ENCODE data around the gene MTX1.

Gene MTX1

GRCh38 chr1:155168456-155169210 is 39.9 kb upstream of the MTX1 start:
- Histone ChIP-seq H3K4me2 (ENCODE audit: low read length) (no peak overlapping the region), H3K36me3 (ENCODE audit: control insufficient read depth, low read length) (peaks cover 30% of the 10 kb centered on the region), H3K27ac (ENCODE audit: low read depth, low read length) (no peak overlapping the region)

GRCh38 chr1:155169541-155169940 is 39.0 kb upstream of the MTX1 start:
- H3K36me3 ChIP-seq (ENCODE audit: control insufficient read depth, low read length), result peaks cover 30% of the 10 kb centered on the region

More at GRCh38 chr1:155168456-155169210, 39.9 kb upstream of the MTX1 start:
- H3K9me3 ChIP-seq (ENCODE audit: control insufficient read depth, insufficient read depth, low read length), result no peaks in the 10 kb centered on the region
- no peaks in the 10 kb centered on the region for H3K27me3 ChIP-seq (ENCODE audit: control insufficient read depth, low read length)
- peaks cover 20% of the 10 kb centered on the region for H3K79me2 ChIP-seq (ENCODE audit: control insufficient read depth, low read length)
- H4K20me1 ChIP-seq (ENCODE audit: control insufficient read depth, insufficient read depth, low read depth, low read length), result no peaks in the 10 kb centered on the region
- H3K4me3 ChIP-seq (ENCODE audit: low read length), result no peak overlapping the region
- peaks cover 46% of the 10 kb centered on the region for H3K4me1 ChIP-seq (ENCODE audit: control insufficient read depth, low read length)
- TF ChIP-seq EZH2phosphoT487 (IDR thresholded peaks at IDR 0.05; ENCODE audit: borderline replicate concordance, low read length) (no peak), CTCF (IDR thresholded peaks at IDR 0.05; ENCODE audit: low read depth, low read length, poor library complexity, severe bottlenecking) (no peak)
- peaks cover 6% of the 10 kb centered on the region; the same call in 1 of the 2 replicates for H3F3A ChIP-seq (ENCODE audit: control insufficient read depth, insufficient read depth)
- H3K9me2 ChIP-seq (replicated peaks; ENCODE audit: control insufficient read depth, low read length), result no peaks in the 10 kb centered on the region

GRCh38 chr1:155170101-155170785 is 38.3 kb upstream of the MTX1 start:
- H3K4me2 ChIP-seq (ENCODE audit: low read length), result no peak overlapping the region
- TF ChIP-seq CTCF (IDR thresholded peaks at IDR 0.05; ENCODE audit: low read depth, low read length, poor library complexity, severe bottlenecking) (no peak), EZH2phosphoT487 (IDR thresholded peaks at IDR 0.05; ENCODE audit: borderline replicate concordance, low read length) (no peak)
- no peak overlapping the region for H3K27ac ChIP-seq (ENCODE audit: low read depth, low read length)
- H3K9me3 ChIP-seq (ENCODE audit: control insufficient read depth, insufficient read depth, low read length), result no peaks in the 10 kb centered on the region
- H3K79me2 ChIP-seq (ENCODE audit: control insufficient read depth, low read length), result peaks cover 20% of the 10 kb centered on the region
- peaks cover 9% of the 10 kb centered on the region; the same call in 1 of the 2 replicates for H3F3A ChIP-seq (ENCODE audit: control insufficient read depth, insufficient read depth)
- H3K9me2 ChIP-seq (replicated peaks; ENCODE audit: control insufficient read depth, low read length), result no peaks in the 10 kb centered on the region
- no peaks in the 10 kb centered on the region for H4K20me1 ChIP-seq (ENCODE audit: control insufficient read depth, insufficient read depth, low read depth, low read length)
- H3K36me3 ChIP-seq (ENCODE audit: control insufficient read depth, low read length), result peaks cover 30% of the 10 kb centered on the region
- peaks cover 54% of the 10 kb centered on the region for H3K4me1 ChIP-seq (ENCODE audit: control insufficient read depth, low read length)
- H3K27me3 ChIP-seq (ENCODE audit: control insufficient read depth, low read length), result no peaks in the 10 kb centered on the region
- H3K4me3 ChIP-seq (ENCODE audit: low read length), result no peak overlapping the region

More at GRCh38 chr1:155169541-155169940, 39.0 kb upstream of the MTX1 start:
- Histone ChIP-seq H3K4me2 (ENCODE audit: low read length) (no peak overlapping the region), H3K9me3 (ENCODE audit: control insufficient read depth, insufficient read depth, low read length) (no peaks in the 10 kb centered on the region), H3K9me2 (replicated peaks; ENCODE audit: control insufficient read depth, low read length) (no peaks in the 10 kb centered on the region), H3F3A (ENCODE audit: control insufficient read depth, insufficient read depth) (peaks cover 6% of the 10 kb centered on the region; the same call in 1 of the 2 replicates), H4K20me1 (ENCODE audit: control insufficient read depth, insufficient read depth, low read depth, low read length) (no peaks in the 10 kb centered on the region), H3K27me3 (ENCODE audit: control insufficient read depth, low read length) (no peaks in the 10 kb centered on the region), H3K4me1 (ENCODE audit: control insufficient read depth, low read length) (peaks cover 55% of the 10 kb centered on the region), H3K79me2 (ENCODE audit: control insufficient read depth, low read length) (peaks cover 20% of the 10 kb centered on the region), H3K4me3 (ENCODE audit: low read length) (no peak overlapping the region), H3K27ac (ENCODE audit: low read depth, low read length) (no peak overlapping the region)
- TF ChIP-seq EZH2phosphoT487 (IDR thresholded peaks at IDR 0.05; ENCODE audit: borderline replicate concordance, low read length) (no peak), CTCF (IDR thresholded peaks at IDR 0.05; ENCODE audit: low read depth, low read length, poor library complexity, severe bottlenecking) (no peak)

Measured in DOHH2 (cell line).